Lower leg skin (tissue), 3 donors: ENCODE data around the gene RAP1GDS1.
"Not testable (repeated sequence)": the region's sequence is repeated elsewhere in the genome, so short reads cannot be mapped to it uniquely, and the experiment has no call there.

Experiments used
- CTCF ChIP-seq, 3 donors: fragments of 450-650 bp; IDR thresholded peaks; one replicate each; pipeline ENCODE4 v1.5.1; 2016; ENCODE audit warnings: antibody characterized with exemption in 3 of 3, mild to moderate bottlenecking in 3 of 3, moderate library complexity in 2 of 3
- POLR2A ChIP-seq, 2 donors: fragments of 450-650 bp; IDR thresholded peaks; one replicate each; pipeline ENCODE4 v1.6.1; 2016 to 2017; ENCODE audit warnings: antibody characterized with exemption in 2 of 2, mild to moderate bottlenecking in 1 of 2, moderate library complexity in 1 of 2

DNA sequence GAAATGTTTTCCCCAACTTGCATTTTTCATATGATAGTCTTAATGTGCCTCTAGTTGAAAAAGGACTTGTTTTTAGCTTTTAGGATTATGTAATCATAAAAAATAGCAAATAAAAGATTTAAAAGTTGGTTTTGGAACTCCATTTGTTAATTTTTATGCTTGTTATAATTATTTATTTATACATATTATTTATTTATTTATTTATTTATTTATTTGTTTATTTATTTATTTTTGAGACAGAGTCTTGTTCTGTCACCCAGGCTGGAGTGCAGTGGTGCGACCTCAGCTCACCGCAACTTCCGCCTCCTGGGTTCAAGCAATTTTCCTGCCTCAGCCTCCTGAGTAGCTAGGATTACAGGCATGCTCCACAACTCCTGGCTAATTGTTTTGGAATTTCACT is 159.0 kb downstream of the RAP1GDS1 start:
- not testable (repeated sequence) for TF ChIP-seq POLR2A, CTCF (IDR thresholded peaks at IDR 0.05)
